Measurements from ENCODE around the gene PTPRB.

Gene PTPRB

GRCh38 chr12:70468741-70469140 lies 168.5 kb downstream of the PTPRB start:
- no peak for TF ChIP-seq CTCF (IDR thresholded peaks at IDR 0.05; ENCODE audit: low read depth, low read length)
- no peak for TF ChIP-seq POLR2A (IDR thresholded peaks at IDR 0.05; ENCODE audit: extremely low read depth, insufficient read length)
- TF ChIP-seq MYC (IDR thresholded peaks at IDR 0.05; ENCODE audit: low read depth, low read length) = no peak
- no peak for TF ChIP-seq MAX (IDR thresholded peaks at IDR 0.05; ENCODE audit: low read depth, low read length)
- H3K4me3 ChIP-seq (ENCODE audit: low read depth, low read length) = no peak overlapping the region
- no peak for DNase-seq (ENCODE audit: low read depth)

- DNase-seq (ENCODE audit: low read depth) = no peak
- TF ChIP-seq MAX (IDR thresholded peaks at IDR 0.05; ENCODE audit: low read depth, low read length) = no peak
- TF ChIP-seq CTCF (IDR thresholded peaks at IDR 0.05; ENCODE audit: low read depth, low read length) = no peak
- TF ChIP-seq POLR2A (IDR thresholded peaks at IDR 0.05; ENCODE audit: extremely low read depth, insufficient read length) = no peak
- TF ChIP-seq MYC (IDR thresholded peaks at IDR 0.05; ENCODE audit: low read depth, low read length) = no peak
- H3K4me3 ChIP-seq (ENCODE audit: low read depth, low read length) = no peak overlapping the region
Measured at GRCh38 chr12:70467918-70468733, 169.1 kb downstream of the PTPRB start.

- no peak overlapping the region for H3K4me3 ChIP-seq (ENCODE audit: low read depth, low read length)
- no peak for DNase-seq (ENCODE audit: low read depth)
Measured at GRCh38 chr12:70467476-70467875, 169.8 kb downstream of the PTPRB start.

GRCh38 chr12:70466753-70467152 lies 170.5 kb downstream of the PTPRB start:
- TF ChIP-seq CTCF (IDR thresholded peaks at IDR 0.05; ENCODE audit: low read depth, low read length) (no peak), MYC (IDR thresholded peaks at IDR 0.05; ENCODE audit: low read depth, low read length) (no peak), MAX (IDR thresholded peaks at IDR 0.05; ENCODE audit: low read depth, low read length) (no peak), POLR2A (IDR thresholded peaks at IDR 0.05; ENCODE audit: extremely low read depth, insufficient read length) (no peak)
- H3K4me3 ChIP-seq (ENCODE audit: low read depth, low read length) = no peak overlapping the region
- DNase-seq (ENCODE audit: low read depth) = no peak

More at GRCh38 chr12:70467476-70467875, 169.8 kb downstream of the PTPRB start:
- no peak for TF ChIP-seq POLR2A (IDR thresholded peaks at IDR 0.05; ENCODE audit: extremely low read depth, insufficient read length)
- TF ChIP-seq MAX (IDR thresholded peaks at IDR 0.05; ENCODE audit: low read depth, low read length) = no peak
- no peak for TF ChIP-seq CTCF (IDR thresholded peaks at IDR 0.05; ENCODE audit: low read depth, low read length)
- TF ChIP-seq MYC (IDR thresholded peaks at IDR 0.05; ENCODE audit: low read depth, low read length) = no peak
